HG03469 (cell line): ENCODE measurements around the gene C1GALT1.
"Not testable (repeated sequence)": the region's sequence is repeated elsewhere in the genome, so short reads cannot be mapped to it uniquely, and the experiment has no call there.

Experiments used
- ATAC-seq: cut with Tn5 transposase; IDR thresholded peaks from one replicate; pipeline ENCODE4 v1.9.1; 2021; ENCODE audit warnings: mild to moderate bottlenecking, moderate library complexity, moderate number of reproducible peaks; ENCODE audit not compliant: unreplicated experiment

The C1GALT1 gene

GRCh38 chr7:7182156-7183060 lies at the start of gene C1GALT1:
TSS of gene C1GALT1 (plus strand) at chr7:7182544. CDS start at chr7:7234320, 51,776 bp downstream.
- ATAC-seq: peak; percentile 82

GRCh38 chr7:7134046-7134445 lies 48.3 kb upstream of the C1GALT1 start:
- no peak for ATAC-seq

- ATAC-seq: no peak
These were observed 47.3 kb upstream of the C1GALT1 start for GRCh38 chr7:7135074-7135473.

- ATAC-seq: not testable (repeated sequence)
These were observed 46.4 kb upstream of the C1GALT1 start for GRCh38 chr7:7135924-7136323.

GRCh38 chr7:7136466-7137381 lies 45.6 kb upstream of the C1GALT1 start:
- ATAC-seq: no peak

GRCh38 chr7:7138897-7139296 lies 43.4 kb upstream of the C1GALT1 start:
- ATAC-seq: no peak

- not testable (repeated sequence) for ATAC-seq
These were observed 38.9 kb upstream of the C1GALT1 start for GRCh38 chr7:7143404-7143803.

GRCh38 chr7:7145151-7145550 lies 37.2 kb upstream of the C1GALT1 start:
- not testable (repeated sequence) for ATAC-seq

GRCh38 chr7:7146837-7147236 lies 35.5 kb upstream of the C1GALT1 start:
- ATAC-seq: no peak

- no peak for ATAC-seq
These were observed 33.4 kb upstream of the C1GALT1 start for GRCh38 chr7:7148798-7149481.

- ATAC-seq: no peak
These were observed 31.1 kb upstream of the C1GALT1 start for GRCh38 chr7:7151285-7151684.

GRCh38 chr7:7151865-7152264 lies 30.5 kb upstream of the C1GALT1 start:
- ATAC-seq: no peak

GRCh38 chr7:7152315-7152714 lies 30.0 kb upstream of the C1GALT1 start:
- ATAC-seq: no peak

GRCh38 chr7:7154355-7154754 lies 28.0 kb upstream of the C1GALT1 start:
- ATAC-seq: not testable (repeated sequence)

GRCh38 chr7:7156663-7157062 lies 25.7 kb upstream of the C1GALT1 start:
- no peak for ATAC-seq

GRCh38 chr7:7157177-7157886 lies 25.0 kb upstream of the C1GALT1 start:
- peak; percentile 88 for ATAC-seq

- no peak for ATAC-seq
These were observed 24.5 kb upstream of the C1GALT1 start for GRCh38 chr7:7157887-7158271.

GRCh38 chr7:7159063-7159658 lies 23.2 kb upstream of the C1GALT1 start:
- no peak for ATAC-seq

GRCh38 chr7:7164591-7164990 lies 17.8 kb upstream of the C1GALT1 start:
- ATAC-seq: no peak

- ATAC-seq: no peak
These were observed 17.0 kb upstream of the C1GALT1 start for GRCh38 chr7:7165372-7165771.
